ENCODE data around the gene TAF3.

TAF3 gene

DNA sequence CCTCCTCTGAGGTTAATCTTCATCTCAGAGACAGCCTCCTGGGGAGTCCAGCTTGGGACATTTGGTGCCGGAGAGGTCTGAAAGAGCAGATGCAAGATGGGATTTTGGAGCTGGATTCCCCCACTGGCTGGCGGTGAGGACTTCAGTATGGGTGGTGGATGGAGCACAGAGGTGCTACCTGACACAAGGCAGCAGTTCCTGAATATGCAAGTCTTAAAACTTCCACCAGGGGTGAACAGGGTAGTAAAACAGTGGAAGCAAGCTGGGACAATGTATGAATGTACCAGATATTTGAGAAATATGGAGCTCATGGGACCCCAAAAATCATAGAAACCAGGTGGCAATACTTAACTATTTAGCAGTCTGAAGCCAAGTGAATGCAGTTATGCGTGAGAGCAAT, 4.8 kb upstream of the TAF3 start:
- no peak for DNase-seq

DNA sequence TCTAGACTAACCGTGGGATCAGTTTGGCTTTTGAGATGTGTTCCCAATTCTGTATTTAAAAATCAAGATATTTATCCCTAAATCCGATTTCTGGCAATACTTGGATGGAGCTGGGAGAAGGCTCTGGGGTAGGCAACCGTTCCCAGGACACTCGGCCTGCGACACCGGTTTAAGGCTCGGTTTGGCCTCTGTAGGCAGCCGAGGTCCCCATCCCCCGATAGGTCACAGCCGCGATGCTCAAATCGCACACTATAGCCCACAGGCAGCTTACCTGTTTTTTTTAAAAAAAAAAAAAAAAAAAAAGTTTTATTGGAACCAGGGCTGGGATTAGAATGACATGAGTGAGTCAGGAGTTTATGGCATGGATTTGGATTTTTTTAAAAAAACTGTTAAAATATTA, 729 bp upstream of the TAF3 start:
- DNase-seq, result no peak

DNA sequence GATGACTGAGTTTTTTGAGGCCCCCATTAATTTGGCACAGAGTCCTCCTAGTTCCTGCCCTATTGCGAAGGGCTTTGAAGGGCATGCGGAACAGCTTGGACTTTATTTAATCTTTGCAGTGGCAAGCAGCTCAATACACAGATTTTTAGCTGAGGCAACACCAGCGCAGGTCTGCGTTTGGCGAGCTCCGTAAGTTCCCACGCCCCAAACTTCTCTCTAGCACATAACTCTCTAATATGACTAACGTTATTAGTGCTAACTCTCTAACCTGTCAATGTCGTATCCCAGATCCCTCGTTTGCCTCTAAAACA, 366 bp upstream of the TAF3 start:
- no peak for DNase-seq

DNA sequence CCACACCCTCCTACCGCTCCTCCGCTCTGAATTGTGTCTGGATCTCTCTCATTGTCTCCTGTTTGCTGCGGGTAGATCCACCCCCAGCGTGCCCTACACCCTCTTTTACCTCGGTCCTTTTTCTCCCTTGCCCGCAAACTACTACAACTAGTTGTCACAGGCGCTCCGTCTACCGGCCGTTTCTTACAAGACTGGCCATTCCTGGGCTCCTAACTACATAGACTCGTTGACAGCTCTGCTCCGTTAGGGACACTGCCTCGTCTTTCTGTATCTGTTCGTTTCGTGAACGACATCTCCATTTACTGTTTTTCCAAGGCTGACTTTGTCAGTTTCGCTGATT, 786 bp downstream of the TAF3 start:
- DNase-seq, result peak in 1 of 2 experiments; percentile 18

DNA sequence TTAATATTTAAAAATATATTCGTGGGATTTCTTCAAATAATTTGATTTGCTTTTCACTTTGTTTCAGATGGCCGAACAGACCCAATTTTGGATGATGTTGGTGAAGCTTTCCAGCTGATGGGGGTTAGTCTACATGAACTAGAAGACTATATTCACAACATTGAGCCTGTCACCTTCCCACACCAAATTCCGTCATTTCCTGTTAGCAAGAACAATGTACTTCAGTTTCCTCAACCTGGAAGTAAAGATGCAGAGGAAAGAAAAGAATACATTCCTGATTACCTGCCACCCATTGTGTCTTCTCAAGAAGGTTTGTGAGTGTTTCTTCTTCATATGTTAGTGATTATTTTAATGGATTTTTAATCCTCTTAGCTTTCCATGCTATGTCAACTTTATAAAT, 5.9 kb downstream of the TAF3 start:
- DNase-seq, result no peak

DNA sequence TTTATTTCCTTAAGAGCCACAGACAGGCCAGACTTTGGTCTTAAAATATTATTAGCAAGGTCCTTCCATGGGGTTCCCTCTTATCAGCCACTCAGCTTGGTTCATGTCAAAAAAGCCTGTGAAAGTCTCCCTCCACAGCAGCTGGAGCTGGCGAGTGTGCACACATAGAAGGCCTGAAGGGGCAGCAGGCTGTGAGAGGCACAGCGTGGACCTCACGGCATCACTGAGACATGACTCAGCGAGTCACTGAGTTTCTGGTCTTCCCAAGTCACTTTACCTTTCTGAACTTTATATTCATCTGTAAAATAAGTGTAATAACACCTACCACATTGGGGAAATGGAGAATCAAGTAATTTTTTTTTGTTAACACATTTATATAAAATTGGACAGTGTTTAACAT, 8.7 kb downstream of the TAF3 start:
- no peak for DNase-seq

DNA sequence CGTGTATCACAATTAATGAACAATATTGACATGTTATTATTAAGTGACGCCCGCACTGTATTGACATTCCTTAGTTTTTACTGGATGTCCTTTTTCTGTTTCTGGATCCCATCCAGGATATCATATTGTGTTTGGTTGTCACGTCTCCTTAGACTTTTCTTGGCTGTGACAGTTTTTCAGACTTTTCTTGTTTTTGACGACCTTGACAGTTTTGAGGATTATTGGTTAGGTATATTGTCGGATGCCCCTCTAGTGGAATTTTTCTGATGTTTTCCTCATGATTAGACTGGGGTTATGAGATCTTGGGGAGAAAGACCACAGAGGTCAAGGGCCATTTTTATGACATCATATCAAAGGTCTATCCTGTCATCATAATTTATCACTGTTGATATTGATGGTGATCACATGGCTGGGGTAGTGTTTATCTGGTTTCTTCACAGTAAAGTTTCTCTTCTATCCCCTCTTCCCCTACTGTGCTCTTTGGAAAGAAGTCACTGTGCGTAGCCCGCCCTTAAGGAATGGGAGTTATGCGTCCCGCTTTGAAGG, 11.1 kb downstream of the TAF3 start:
- no peak for DNase-seq

DNA sequence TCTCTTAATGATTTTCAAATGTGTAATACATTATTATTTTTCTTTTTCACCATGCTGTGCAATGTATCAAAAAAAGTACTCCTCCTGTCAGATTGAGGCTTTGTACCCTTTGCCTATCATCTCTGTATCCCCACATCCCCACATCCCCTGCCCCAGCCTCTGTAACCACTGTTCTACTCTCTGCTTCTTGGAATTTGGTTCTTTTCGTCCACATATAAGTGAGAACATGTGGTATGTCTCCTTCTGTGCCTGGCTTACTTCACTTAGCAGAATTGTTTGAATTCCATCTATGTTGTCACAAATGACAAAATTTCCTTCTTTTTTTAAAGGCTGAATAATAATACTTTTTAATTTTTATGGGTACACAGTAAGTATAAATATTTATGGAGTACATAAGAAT, 13.8 kb downstream of the TAF3 start:
- no peak for DNase-seq

DNA sequence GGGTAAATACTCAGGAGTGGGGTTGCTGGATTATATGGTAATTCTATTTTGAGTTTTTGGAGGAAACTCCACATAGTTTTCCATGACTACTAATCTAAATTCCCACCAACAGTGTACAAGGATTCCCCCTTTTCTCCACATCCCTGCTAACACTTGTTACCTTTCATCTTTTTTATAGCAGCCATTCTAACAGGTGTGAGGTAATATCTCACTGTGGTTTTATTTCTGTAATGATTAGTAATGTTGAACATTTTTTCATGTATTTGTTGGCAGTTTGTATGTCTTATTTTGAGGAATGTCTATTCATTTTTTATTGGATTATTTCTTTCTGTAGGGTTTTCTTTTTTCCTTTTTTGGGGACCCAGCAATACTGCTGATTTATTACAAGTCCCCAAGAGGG, 14.9 kb downstream of the TAF3 start:
- DNase-seq, result no peak

DNA sequence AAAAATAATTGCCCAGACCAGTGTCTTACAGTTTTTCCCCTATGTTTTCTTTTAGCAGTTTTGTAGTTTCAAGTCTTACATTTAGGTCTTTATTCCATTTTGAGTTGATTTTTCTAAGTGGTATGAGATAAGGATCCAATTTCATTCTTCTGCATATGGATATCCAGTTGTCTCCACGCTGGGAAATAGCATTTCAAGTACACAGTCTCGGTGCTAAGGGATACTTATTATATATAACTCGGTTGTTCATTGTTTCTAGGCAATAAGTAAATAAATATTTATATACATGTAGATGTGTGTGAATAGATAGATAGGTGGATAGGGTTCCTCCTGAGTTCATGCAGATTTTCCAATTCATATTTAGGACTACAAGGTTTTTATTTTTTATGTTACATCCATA, 16.0 kb downstream of the TAF3 start:
- DNase-seq, result no peak

DNA sequence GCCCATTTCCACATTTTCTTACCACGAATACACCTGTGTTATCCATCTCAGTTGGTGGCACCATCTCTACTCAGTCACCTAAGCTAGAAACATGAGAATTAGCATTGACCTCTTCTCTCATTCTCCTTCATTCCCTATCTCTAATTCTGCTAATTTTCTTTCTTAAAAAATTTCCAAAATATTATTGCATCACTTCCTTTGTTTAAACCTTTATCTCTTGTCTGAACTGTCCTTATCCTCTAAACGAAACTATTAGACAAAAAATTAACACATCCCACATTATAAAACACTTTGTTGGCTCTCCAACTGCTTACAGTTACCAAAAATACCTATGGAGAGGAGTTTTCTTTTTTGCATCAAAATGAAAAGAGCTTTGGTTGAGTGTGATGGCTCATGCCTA, 18.3 kb downstream of the TAF3 start:
- no peak for DNase-seq

DNA sequence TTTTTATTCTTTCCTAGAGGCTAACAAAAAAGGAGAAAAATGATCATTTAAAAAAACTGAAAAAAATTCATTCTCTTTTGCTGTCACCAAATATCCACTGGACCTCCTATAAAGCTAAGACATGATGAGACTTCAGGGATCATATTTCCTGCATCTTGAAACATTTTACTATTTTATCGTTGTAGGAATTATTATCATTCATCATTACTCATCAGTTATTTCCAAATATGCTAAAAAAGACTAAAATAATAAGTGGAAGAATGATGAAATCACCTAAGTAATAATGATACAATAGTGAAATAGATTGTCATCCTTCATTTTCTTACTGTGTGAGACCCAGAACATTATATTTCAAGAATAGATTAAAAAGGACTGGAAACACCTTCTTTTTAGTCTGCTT, 28.3 kb downstream of the TAF3 start:
- no peak for DNase-seq

DNA sequence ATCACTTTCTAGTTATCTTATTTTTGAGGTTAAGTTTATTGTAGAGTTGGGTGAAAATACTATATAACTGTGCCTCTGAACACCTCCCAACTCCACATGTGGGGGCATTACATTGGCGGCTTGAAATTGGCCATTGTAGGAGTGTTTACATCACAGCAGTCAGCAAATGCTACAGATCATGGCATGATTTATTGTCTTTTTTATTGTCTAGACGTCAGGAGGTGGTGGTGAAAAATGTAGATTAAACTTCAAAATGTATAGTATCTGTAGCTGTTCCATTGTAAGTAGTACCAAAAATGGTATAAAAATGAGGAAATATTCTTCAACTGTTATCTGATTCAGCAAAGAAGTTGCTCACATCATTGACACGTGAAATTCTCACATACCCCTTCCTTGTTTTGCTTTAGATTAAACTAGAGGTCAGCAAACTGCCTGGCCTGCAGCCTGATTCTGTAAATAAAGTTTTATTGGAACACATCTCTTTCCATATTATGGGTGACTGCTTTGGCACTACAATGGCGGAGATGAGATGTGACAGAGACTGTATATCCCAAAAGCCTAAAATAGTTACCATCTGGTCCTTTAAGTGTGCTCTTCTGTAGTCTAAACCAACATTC, 35.0 kb downstream of the TAF3 start:
- DNase-seq, result no peak

DNA sequence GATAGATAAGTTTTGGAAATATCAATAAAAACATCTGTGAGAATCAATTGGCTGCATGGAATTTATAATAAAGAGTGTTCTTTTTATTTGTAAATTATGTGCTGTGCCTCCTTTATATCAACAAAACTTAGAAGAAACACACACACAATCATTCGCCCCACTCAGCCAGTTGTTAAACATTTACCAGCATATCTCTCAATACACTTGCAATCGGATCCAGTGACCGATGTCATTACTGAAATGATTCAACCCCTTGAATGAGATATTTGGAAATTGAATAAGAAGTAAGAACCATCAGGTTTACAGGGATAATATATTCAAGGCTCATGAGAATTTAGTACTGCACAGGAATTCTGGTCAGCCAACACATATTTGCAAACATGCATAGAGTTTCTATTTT, 35.6 kb downstream of the TAF3 start:
- no peak for DNase-seq

DNA sequence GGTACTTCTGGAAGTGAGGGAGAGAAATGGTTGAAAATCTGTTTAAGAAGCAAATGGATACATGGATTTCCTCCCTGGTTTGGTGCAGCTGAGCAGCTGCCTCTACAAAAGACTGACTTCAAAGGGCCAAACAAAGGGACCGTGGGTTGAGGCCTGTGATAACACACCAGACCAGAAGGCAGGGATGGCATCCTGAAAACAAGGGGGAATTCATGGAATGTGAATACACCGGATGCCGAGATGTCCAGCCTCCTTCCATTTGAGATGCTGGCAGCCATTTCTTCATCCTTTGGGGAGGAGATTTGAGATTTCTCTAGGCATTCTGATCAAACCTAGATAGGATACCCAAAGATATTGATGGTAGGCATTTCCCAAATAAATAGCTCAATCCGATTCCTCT, 36.9 kb downstream of the TAF3 start:
- no peak for DNase-seq

DNA sequence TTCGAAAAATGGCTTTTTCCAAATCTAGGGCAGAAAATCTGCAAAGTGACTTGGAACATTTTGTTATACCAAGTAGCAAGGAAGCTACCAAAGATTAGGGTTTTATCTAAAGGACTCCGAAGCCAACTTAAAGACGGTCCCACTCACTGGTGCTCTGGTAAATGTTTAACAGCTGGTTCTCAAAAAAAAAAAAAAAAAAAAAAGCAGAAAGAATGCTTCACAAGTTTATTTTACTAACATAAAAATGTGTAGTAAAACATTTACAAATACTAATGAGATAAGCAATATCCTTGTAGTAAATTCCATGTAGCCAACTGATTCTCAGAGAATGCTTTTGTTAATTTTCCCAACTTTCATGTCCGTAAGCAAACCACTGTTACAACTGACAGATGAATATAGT, 38.4 kb downstream of the TAF3 start:
- no peak for DNase-seq

DNA sequence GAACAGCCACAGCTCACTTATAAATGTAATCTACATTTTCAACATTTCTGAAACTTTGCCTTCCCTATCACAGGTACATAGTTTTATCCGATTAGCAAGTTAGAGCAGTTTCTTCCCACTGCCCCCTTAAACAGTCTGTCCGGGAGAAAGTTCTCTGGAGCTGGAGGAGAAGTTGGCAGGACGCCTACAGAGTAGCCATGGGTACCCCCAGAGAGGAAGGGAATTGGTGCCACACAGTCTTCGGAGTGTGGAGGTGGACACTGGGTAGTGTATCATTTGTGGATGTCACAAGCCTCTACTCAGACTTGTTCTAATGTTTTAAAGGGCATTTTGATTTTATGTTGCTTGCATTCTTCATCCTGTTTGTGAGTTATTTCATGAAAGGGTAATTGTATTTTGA, 39.0 kb downstream of the TAF3 start:
- no peak for DNase-seq

DNA sequence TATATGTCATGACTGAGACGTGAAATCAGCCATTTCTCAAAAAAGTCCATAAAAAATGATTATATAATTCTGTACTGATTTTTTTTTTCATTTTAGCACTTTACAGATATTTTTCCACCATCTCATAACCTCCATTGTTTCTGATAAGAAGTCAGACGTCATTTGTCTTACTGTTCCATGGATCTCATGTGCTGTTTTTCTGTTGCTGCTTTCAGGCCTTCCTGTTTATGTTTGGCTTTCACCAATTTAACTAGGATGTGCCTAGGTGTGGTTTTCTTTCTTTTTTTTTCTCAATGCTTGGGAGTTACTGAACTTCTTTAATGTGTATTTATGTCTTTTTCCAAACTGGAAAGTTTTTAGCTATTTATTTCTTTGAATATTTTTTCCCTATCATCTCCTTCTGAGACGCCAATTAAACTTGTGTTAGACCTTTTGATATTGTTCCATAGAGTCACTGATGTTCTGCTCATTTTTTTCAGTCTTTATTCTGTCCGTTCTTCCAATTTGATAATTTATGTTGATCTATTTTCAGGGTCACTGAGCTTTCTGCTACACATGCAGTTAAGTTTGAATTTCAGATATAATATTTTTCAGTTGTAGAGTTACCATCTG, 43.3 kb downstream of the TAF3 start:
- no peak for DNase-seq

DNA sequence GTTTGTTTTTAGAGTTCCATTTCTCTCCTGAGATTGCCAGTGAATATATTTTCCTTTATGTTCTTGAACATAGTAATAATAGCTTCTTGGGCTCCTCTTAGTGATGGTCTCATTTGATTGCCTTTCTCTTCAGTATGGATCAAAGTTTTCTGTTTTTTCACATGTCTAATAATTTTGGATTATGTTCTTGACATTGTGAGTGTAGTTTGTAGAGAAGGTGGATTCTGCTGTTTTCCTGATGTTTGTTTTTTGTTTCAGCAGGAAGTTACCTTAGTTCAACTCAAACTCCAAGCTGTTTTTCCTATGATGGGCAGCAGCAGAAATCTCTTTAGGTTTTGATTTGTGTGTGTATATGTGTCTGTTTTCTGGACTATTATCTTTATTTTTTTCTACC, 43.8 kb downstream of the TAF3 start:
- DNase-seq, result no peak

DNA sequence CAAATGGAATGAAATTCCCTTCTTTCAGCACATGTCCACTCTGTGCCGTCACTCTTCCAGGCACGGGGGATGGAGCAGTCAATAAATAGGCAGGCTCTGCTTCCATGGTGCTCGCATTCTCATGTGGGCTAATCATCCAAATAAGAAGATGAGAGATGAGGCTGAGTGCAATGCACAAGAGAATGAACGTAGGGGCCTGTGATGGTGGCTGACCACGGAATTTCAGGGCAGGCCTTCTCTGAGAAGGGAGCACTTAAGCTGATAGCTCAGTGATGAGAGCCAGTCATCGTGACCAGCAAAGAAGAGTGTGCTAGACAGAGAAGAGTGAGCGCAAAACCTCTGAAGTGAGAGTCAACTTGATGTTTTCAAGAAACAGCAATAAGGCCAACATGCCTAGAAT, 47.9 kb downstream of the TAF3 start:
- no peak for DNase-seq

DNA sequence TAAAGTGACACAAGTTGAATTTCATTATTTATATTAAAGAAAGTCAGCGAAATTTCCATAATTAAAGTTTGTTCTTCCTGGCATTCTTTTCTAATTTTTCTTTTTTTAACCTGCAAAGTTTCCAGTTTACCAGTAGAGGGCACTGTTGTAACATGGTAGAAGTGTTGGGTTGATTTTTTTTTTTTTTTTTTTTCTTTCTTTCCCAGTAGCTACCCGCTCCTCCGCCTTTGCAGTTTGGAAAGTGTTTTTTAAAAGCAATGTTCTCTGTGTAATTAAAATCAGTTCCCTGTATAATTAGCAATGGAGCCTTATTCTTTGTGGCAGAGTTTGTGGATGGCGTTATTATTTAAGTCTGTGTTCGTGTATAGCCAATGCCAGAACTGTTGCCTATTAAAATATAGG, 53.7 kb downstream of the TAF3 start:
- DNase-seq, result peak; percentile 21 to 24

DNA sequence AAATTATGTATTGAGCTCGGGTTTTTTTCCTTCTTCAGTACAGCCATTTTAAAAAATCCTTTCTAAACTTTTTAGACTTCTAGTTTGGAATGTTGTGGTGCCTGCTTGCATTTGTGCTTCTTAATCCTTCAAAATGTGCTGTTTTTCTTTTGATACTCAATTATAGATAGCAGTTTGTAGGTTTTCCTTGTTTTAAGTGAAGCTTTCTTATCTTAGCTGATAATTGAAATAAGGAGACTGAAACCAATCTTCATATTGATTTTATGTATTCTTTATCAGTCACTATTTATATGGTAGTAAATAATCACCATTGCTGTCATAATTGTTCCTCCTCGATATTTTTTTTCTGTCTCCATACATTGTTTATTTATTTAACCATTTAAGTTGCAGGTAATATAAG, 56.6 kb downstream of the TAF3 start:
- DNase-seq, result no peak

DNA sequence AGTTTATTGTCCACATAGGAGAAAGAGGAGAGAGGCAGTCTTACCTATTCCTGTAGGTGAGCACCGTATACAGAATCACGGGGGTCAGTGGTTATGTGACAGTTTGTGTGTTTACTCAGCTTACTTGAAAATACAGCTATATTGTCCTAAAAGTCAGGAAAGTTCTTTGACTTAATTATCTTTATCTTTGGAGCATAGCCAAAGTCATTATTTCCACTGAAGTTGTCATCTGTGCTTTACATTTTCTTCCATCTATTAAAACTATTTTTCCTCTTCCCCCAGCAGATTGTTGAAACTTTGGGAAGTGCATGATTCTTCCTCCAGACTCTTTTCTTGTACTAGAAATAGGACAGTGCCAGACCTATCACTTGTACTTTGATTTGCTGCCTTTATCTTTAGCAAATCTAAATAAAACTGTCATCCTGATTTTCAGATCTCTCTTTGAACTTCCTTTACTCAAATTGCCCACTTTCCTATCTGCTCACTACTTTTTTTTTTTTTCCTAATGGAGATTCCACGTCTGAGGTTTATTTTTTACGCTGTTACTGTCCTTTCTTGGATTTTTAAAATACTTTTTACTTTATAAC, 58.3 kb downstream of the TAF3 start:
- no peak for DNase-seq

DNA sequence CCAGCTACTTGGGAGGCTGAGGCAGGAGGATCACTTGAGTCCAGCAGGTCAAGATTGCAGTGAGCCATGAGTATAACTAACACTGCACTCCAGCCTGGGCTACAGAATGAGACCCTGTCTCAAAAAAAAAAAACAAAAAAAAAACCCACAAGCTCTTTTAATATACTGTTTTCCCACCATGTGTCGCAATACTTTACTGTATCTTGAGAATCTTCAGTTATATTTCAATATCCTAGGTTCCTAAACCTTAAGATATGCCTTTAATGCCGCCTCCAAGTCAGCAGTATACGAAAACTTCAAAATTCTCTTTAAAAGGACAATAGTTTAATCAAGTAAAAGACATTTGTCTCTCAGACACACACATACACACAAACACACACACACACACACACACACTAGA, 62.8 kb downstream of the TAF3 start:
- no peak for DNase-seq

DNA sequence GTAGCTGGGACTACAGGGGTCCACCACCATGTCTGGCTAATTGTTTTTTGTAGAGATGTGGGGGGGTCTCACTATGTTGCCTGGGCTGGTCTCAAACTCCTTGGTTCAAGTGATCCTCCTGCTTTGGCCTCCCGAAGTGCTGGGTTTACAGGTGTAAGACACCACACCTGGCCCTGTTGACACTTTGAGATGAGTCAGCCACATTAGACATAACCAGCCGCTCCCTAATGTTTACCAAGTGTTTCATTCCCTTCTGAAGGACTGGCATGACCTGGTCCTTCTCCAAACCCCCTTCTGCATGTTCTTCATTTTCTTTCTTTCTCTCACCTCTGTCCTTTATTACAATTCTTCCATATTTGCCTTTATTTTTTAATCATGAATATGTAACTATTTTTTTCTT, 67.8 kb downstream of the TAF3 start:
- DNase-seq, result no peak

All from NCI-H2081 (cell line).